H1 (cell line): Measurements from ENCODE around the gene STOML1. TPM values are rescaled to one million over a fixed set of nuclear protein-coding genes. Genes with fewer than 3 reads are reported as not detected.
A peak's percentile ranks its signal among the peaks of the same experiment; 100 is the strongest.

Experiments used
- CTCF ChIA-PET: fragments of 300-600 bp; sonication (Branson Sonifier 250); formaldehyde crosslinking; loops from one replicate; lab custom pipeline; 2021; ENCODE audit not compliant: partially characterized antibody; lab: Charles Lee
- POLR2A ChIA-PET: fragments of 300-600 bp; sonication (Branson Sonifier 250); formaldehyde crosslinking; loops from one replicate; lab custom pipeline; 2021; ENCODE audit warnings: inconsistent platforms; ENCODE audit not compliant: partially characterized antibody; lab: Charles Lee
- DNase-seq, 2 experiments: peaks; one replicate each; pipeline versions ENCODE4 v3.0.0 to v3.0.0-alpha.2; 2010 to 2022; ENCODE audit warnings: low spot score in 2 of 2, low read depth in 1 of 2, mixed read lengths in 1 of 2
- FAIRE-seq: peaks from 2 replicates; lab custom pipeline; 2011; peaks lifted over from hg19 to GRCh38; lab: Jason Lieb, UNC
- H2AFZ ChIP-seq: 2 replicates; pipeline ENCODE4 v1.8.1; 2012; ENCODE audit warnings: low read length, inconsistent platforms
- H2AK5ac ChIP-seq: 2 replicates; pipeline ENCODE4 v1.6.1; 2013; ENCODE audit warnings: low read depth, low read length
- H2BK120ac ChIP-seq: replicated peaks from 2 replicates; pipeline ENCODE3; 2013; ENCODE audit warnings: low read depth, low read length, inconsistent platforms
- H2BK12ac ChIP-seq: 2 replicates; pipeline ENCODE4 v1.6.1; 2013; ENCODE audit warnings: low read depth, low read length
- H2BK15ac ChIP-seq: 2 replicates; pipeline ENCODE4 v1.6.1; 2013; ENCODE audit warnings: low read length
- H2BK20ac ChIP-seq: 2 replicates; pipeline ENCODE4 v1.6.1; 2013; ENCODE audit warnings: low read length
- H2BK5ac ChIP-seq: 2 replicates; pipeline ENCODE4 v1.6.1; 2013; ENCODE audit warnings: low read depth, low read length
- H3K14ac ChIP-seq: 2 replicates; pipeline ENCODE4 v1.6.1; 2013; ENCODE audit warnings: inconsistent platforms; ENCODE audit not compliant: insufficient read length
- H3K18ac ChIP-seq: 2 replicates; pipeline ENCODE4 v1.6.1; 2013; ENCODE audit warnings: low read length; ENCODE audit errors: extremely low read depth
- H3K23ac ChIP-seq: 2 replicates; pipeline ENCODE4 v1.6.1; 2013; ENCODE audit warnings: inconsistent platforms; ENCODE audit not compliant: insufficient read length
- H3K23me2 ChIP-seq: 2 replicates; pipeline ENCODE4 v1.6.1; 2013; ENCODE audit warnings: low read depth, low read length
- H3K27ac ChIP-seq: 2 replicates; pipeline ENCODE4 v1.6.1; 2011; ENCODE audit warnings: low read depth, low read length, inconsistent platforms
- H3K27me3 ChIP-seq, 4 experiments: replicated peaks in 1 of 4; 1 replicate in 1 of 4; 2 replicates in 3 of 4; pipeline versions ENCODE4 v1.6.1 to v1.8.1; 2011 to 2013; ENCODE audit warnings: low read length in 3 of 4, mild to moderate bottlenecking in 3 of 4, inconsistent platforms in 2 of 4, mixed read lengths in 2 of 4, moderate library complexity in 1 of 4; ENCODE audit not compliant: control insufficient read depth in 3 of 4, insufficient read depth in 3 of 4; ENCODE audit errors: extremely low read depth in 1 of 4
- H3K36me3 ChIP-seq, 4 experiments: 2 replicates each; pipeline versions ENCODE4 v1.6.1 to v1.8.1; 2011 to 2013; ENCODE audit warnings: mild to moderate bottlenecking in 4 of 4, low read length in 3 of 4, moderate library complexity in 2 of 4, control low read depth in 1 of 4, inconsistent platforms in 1 of 4; ENCODE audit not compliant: insufficient read depth in 4 of 4, control insufficient read depth in 2 of 4
- H3K4ac ChIP-seq: replicated peaks from 2 replicates; pipeline ENCODE3; 2013; ENCODE audit warnings: low read length, low read depth, mixed read lengths, inconsistent platforms; ENCODE audit not compliant: insufficient read length
- H3K4me1 ChIP-seq, 4 experiments: replicated peaks in 1 of 4; 1 replicate in 1 of 4; 2 replicates in 3 of 4; pipeline versions ENCODE4 v1.6.1 to v1.8.1; 2011 to 2013; ENCODE audit warnings: low read length in 3 of 4, inconsistent platforms in 2 of 4, mixed read lengths in 1 of 4; ENCODE audit not compliant: insufficient read depth in 4 of 4, control insufficient read depth in 3 of 4
- H3K4me2 ChIP-seq, 2 experiments: 2 replicates each; pipeline versions ENCODE4 v1.6.1 to v1.8.1; 2011 to 2013; ENCODE audit warnings: low read depth in 2 of 2, low read length in 2 of 2, control low read depth in 1 of 2, inconsistent platforms in 1 of 2, mild to moderate bottlenecking in 1 of 2; ENCODE audit not compliant: insufficient read depth in 1 of 2
- H3K4me3 ChIP-seq, 4 experiments: fragments of 200-600, 300-600 bp in 1 of 4; sonication (generic), shearing (Covaris generic), sonication (Bioruptor Twin) in 1 of 4; 2 replicates each; pipeline versions ENCODE4 v1.5.1 to v1.8.1; 2011 to 2016; ENCODE audit warnings: low read length in 4 of 4, low read depth in 3 of 4, control low read depth in 2 of 4, inconsistent platforms in 2 of 4, mild to moderate bottlenecking in 2 of 4, mixed read lengths in 1 of 4, moderate library complexity in 1 of 4; ENCODE audit not compliant: insufficient read depth in 2 of 4; ENCODE audit errors: extremely low read depth in 1 of 4
- H3K56ac ChIP-seq: replicated peaks from 2 replicates; pipeline ENCODE3; 2013; ENCODE audit warnings: low read depth, mild to moderate bottlenecking, mixed read lengths, low read length, inconsistent platforms; ENCODE audit not compliant: insufficient read length
- H3K79me1 ChIP-seq: 2 replicates; pipeline ENCODE4 v1.6.1; 2013; ENCODE audit warnings: low read depth, low read length, control low read depth
- H3K79me2 ChIP-seq, 2 experiments: 2 replicates each; pipeline versions ENCODE4 v1.6.1 to v1.8.1; 2012 to 2013; ENCODE audit warnings: low read length in 2 of 2, mild to moderate bottlenecking in 2 of 2, inconsistent platforms in 1 of 2; ENCODE audit not compliant: insufficient read depth in 2 of 2, control insufficient read depth in 1 of 2
- H3K9ac ChIP-seq, 4 experiments: replicated peaks in 1 of 4; 1 replicate in 1 of 4; 2 replicates in 3 of 4; pipeline versions ENCODE4 v1.6.1 to v1.8.1; 2011 to 2013; ENCODE audit warnings: low read depth in 3 of 4, low read length in 3 of 4, control low read depth in 2 of 4, mild to moderate bottlenecking in 2 of 4, moderate library complexity in 2 of 4, inconsistent platforms in 1 of 4; ENCODE audit errors: extremely low read depth in 1 of 4
- H3K9me3 ChIP-seq, 2 experiments: 2 replicates each; pipeline versions ENCODE4 v1.6.1 to v1.8.1; 2012 to 2013; ENCODE audit warnings: mild to moderate bottlenecking in 2 of 2, moderate library complexity in 2 of 2, control low read depth in 1 of 2, inconsistent platforms in 1 of 2, low read depth in 1 of 2, low read length in 1 of 2, mixed read lengths in 1 of 2; ENCODE audit not compliant: insufficient read depth in 2 of 2
- H4K20me1 ChIP-seq, 2 experiments: replicated peaks in 1 of 2; 2 replicates each; pipeline versions ENCODE3 to v1.8.1; 2011 to 2013; ENCODE audit warnings: inconsistent platforms in 2 of 2, low read length in 2 of 2, mild to moderate bottlenecking in 1 of 2; ENCODE audit not compliant: insufficient read depth in 2 of 2, control insufficient read depth in 1 of 2
- H4K5ac ChIP-seq: 2 replicates; pipeline ENCODE4 v1.6.1; 2013; ENCODE audit warnings: low read length, low read depth, mixed read lengths, inconsistent platforms; ENCODE audit not compliant: insufficient read length
- H4K8ac ChIP-seq: 2 replicates; pipeline ENCODE4 v1.8.0; 2013; ENCODE audit warnings: mild to moderate bottlenecking, moderate library complexity, low read length, inconsistent platforms; ENCODE audit not compliant: insufficient read depth; ENCODE audit errors: extremely low read depth
- H4K91ac ChIP-seq: replicated peaks from 2 replicates; pipeline ENCODE3; 2013; ENCODE audit warnings: low read length, mixed read lengths, inconsistent platforms; ENCODE audit not compliant: insufficient read length
- CREB1 ChIP-seq: IDR thresholded peaks from 2 replicates; pipeline ENCODE4 v1.6.1; 2012; ENCODE audit warnings: inconsistent platforms
- GTF2F1 ChIP-seq: IDR thresholded peaks from 2 replicates; pipeline ENCODE4 v1.6.1; 2012; ENCODE audit warnings: low read depth, low read length, improper control_type of control experiment, borderline replicate concordance
- JUND ChIP-seq: IDR thresholded peaks from 2 replicates; pipeline ENCODE4 v1.6.1; 2011; ENCODE audit warnings: mild to moderate bottlenecking, improper control_type of control experiment, low read length
- KDM4A ChIP-seq: IDR thresholded peaks from one replicate; pipeline ENCODE4 v1.7.1; 2012; ENCODE audit warnings: low read depth, mild to moderate bottlenecking, moderate library complexity, low read length, inconsistent platforms; ENCODE audit not compliant: severe bottlenecking
- MAX ChIP-seq: IDR thresholded peaks from 2 replicates; pipeline ENCODE4 v1.6.1; 2012; ENCODE audit warnings: inconsistent platforms
- PHF8 ChIP-seq: fragments of 200-600 bp; sonication (generic); conservative IDR thresholded peaks from 2 replicates; pipeline ENCODE4 v1.7.1; 2012; ENCODE audit warnings: low read depth, mild to moderate bottlenecking, inconsistent platforms, low read length, moderate library complexity
- RBBP5 ChIP-seq: IDR thresholded peaks from 2 replicates; pipeline ENCODE4 v1.7.1; 2012; ENCODE audit warnings: low read depth, mild to moderate bottlenecking, inconsistent platforms, low read length, moderate library complexity, borderline replicate concordance
- RFX5 ChIP-seq: IDR thresholded peaks from 2 replicates; pipeline ENCODE4 v1.6.1; 2011; ENCODE audit warnings: low read depth, low read length, improper control_type of control experiment, borderline replicate concordance
- SAP30 ChIP-seq: fragments of 300-600 bp; sonication (generic); IDR thresholded peaks from 2 replicates; pipeline ENCODE4 v1.7.1; 2012; ENCODE audit warnings: low read length, moderate library complexity, mild to moderate bottlenecking, inconsistent platforms; ENCODE audit not compliant: insufficient read depth, insufficient replicate concordance
- SIRT6 ChIP-seq: IDR thresholded peaks from one replicate; pipeline ENCODE4 v1.7.1; 2012; ENCODE audit warnings: low read length, inconsistent platforms
- TBP ChIP-seq: IDR thresholded peaks from 2 replicates; pipeline ENCODE4 v1.6.1; 2011; ENCODE audit warnings: low read depth, low read length, improper control_type of control experiment
- TEAD4 ChIP-seq: IDR thresholded peaks from 2 replicates; pipeline ENCODE4 v1.6.1; 2012; ENCODE audit warnings: low read depth, low read length, inconsistent platforms, mixed read lengths
- WGBS, 2 experiments: shearing (Covaris generic) in 1 of 2; methylation state at CpG; one replicate each; pipeline versions ENCODE4 v1.1.6 to v1.1.7; 2013 to 2015; ENCODE audit warnings: low lambda C conversion rate in 2 of 2, mixed read lengths in 2 of 2, inconsistent platforms in 1 of 2, low coverage in 1 of 2, missing lambda C conversion rate in 1 of 2; ENCODE audit not compliant: insufficient replicate concordance in 2 of 2, insufficient coverage in 1 of 2, insufficient read length in 1 of 2; ENCODE audit errors: extremely low coverage in 1 of 2, missing lambda C conversion rate in 1 of 2; 5-methylcytosine and 5-hydroxymethylcytosine counted together
- polyA plus RNA-seq, 7 experiments: library from polyadenylated mRNA; depleted of rRNA in 3 of 7; stranded (reverse) in 5 of 7; unstranded in 2 of 7; fragments of >200 nt in 5 of 7; fragments of 200-250 nt in 2 of 7; gene quantifications; 1 replicate in 5 of 7; 2 replicates in 1 of 7; 4 replicates in 1 of 7; pipeline versions ENCODE4 v1.2.1 to v1.2.3, GENCODE V29; 2011 to 2013; ENCODE audit warnings: missing spikeins in 2 of 7, mixed read lengths in 2 of 7
- total RNA-seq: library from RNA; stranded (reverse); fragmentation: NEBNext Ultra II Directional; extraction: Animal tissue kit (Norgen Biotek cat#: 25700); gene quantifications from 2 replicates; pipeline ENCODE4 v1.2.1, GENCODE V29; 2021
- TF ChIP-seq, protein P1 (sequence below): IDR thresholded peaks from 2 replicates; pipeline ENCODE4 v1.6.1; 2012; ENCODE audit warnings: low read length, inconsistent platforms

Gene STOML1
- total and polyA plus RNA-seq, 2 of the 8 experiments (the other 6 are each of a cell fraction or from before 2014, with no cell fraction given), result 2.6 to 3.2 TPM

DNA sequence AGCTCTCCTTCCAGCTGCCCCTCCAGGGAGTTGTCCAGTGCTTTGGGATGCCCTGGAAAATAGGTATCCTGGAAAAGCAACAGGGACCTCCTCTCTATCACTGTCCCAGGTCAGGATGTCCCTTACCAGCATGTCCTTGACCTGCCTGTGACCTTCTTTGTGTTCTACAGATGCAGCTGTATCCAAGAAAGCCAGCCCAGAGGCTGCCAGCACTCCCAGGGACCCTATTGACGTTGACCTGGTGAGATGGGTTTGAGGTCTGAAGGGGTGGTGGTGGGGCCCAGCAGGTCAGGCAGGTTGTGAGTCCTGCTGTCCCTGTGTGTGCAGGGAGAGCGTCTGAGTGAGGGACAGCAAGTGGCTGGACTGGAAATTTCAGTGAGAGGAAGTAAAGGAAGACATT lies 32.6 kb upstream of the STOML1 start:
- WGBS, 2 experiments, result 78% methylated on average over 2 of the region's 2 CpGs; no CpG with 5 or more reads in 1 of the 2 experiments
- H3K18ac ChIP-seq, result no peak overlapping the region
- no peak overlapping the region for H3K9ac ChIP-seq
- FAIRE-seq (no peak), DNase-seq (no peak)
- H3K56ac ChIP-seq, result no peak overlapping the region
- no peaks in the 10 kb centered on the region for H3K79me2 ChIP-seq
- H3K14ac ChIP-seq, result no peak overlapping the region
- H2AFZ ChIP-seq, result no peak overlapping the region
- CTCF ChIA-PET, result interaction anchor here (0.9 to 4.5 kb wide), 8 partner anchors 9 to 76 kb away, joined by 3 to 32 read pairs (median 6); partner anchors contain the start of gene PML
- POLR2A ChIA-PET, result no interaction called here
- no peaks in the 10 kb centered on the region for H3K4me1 ChIP-seq
- H3K23ac ChIP-seq, result no peak overlapping the region
- H4K20me1 ChIP-seq, result peaks cover 0 to 5% of the 10 kb centered on the region in 2 experiments
- no peaks in the 10 kb centered on the region for H3K27me3 ChIP-seq
- H2BK15ac ChIP-seq, result no peak overlapping the region
- no peak overlapping the region for H2BK120ac ChIP-seq
- no peak overlapping the region for H4K91ac ChIP-seq
- H3K4me3 ChIP-seq, result no peak overlapping the region
- no peak overlapping the region for H3K4ac ChIP-seq
- peaks cover 0 to 11% (median 5%) of the 10 kb centered on the region in 4 experiments; a peak in 6 of 8 replicates for H3K36me3 ChIP-seq
- no peaks in the 10 kb centered on the region for H3K9me3 ChIP-seq
- no peak overlapping the region for H2AK5ac ChIP-seq
- no peak overlapping the region for H2BK20ac ChIP-seq
- no peak overlapping the region for H2BK5ac ChIP-seq
- H3K27ac ChIP-seq, result no peak overlapping the region
- H4K5ac ChIP-seq, result no peak overlapping the region
- no peaks in the 10 kb centered on the region for H3K79me1 ChIP-seq
- H3K4me2 ChIP-seq, result no peak overlapping the region
- peak overlapping the region; percentile 35; the same call in 1 of the 2 replicates for H4K8ac ChIP-seq
- H3K23me2 ChIP-seq, result no peaks in the 10 kb centered on the region
- H2BK12ac ChIP-seq, result no peak overlapping the region
- TF ChIP-seq MAX (no peak), SAP30 (no peak), JUND (no peak), CREB1 (no peak), RFX5 (no peak), TBP (no peak), PHF8 (no peak), GTF2F1 (no peak), KDM4A (no peak), TEAD4 (no peak), SIRT6 (no peak), RBBP5 (no peak)
- TF ChIP-seq, protein P1, sequence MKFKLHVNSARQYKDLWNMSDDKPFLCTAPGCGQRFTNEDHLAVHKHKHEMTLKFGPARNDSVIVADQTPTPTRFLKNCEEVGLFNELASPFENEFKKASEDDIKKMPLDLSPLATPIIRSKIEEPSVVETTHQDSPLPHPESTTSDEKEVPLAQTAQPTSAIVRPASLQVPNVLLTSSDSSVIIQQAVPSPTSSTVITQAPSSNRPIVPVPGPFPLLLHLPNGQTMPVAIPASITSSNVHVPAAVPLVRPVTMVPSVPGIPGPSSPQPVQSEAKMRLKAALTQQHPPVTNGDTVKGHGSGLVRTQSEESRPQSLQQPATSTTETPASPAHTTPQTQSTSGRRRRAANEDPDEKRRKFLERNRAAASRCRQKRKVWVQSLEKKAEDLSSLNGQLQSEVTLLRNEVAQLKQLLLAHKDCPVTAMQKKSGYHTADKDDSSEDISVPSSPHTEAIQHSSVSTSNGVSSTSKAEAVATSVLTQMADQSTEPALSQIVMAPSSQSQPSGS, result no peak
